OCI-LY1 (cell line): Measurements from ENCODE around the gene PGAP1.

Source experiments
- CTCF ChIP-seq: fragments of 200-600 bp; sonication (generic), shearing (Covaris generic); IDR thresholded peaks from 2 replicates; pipeline ENCODE4 v1.5.1; 2017; ENCODE audit warnings: mild to moderate bottlenecking, antibody characterized with exemption, low read length, moderate library complexity, mixed read lengths
- EZH2 ChIP-seq: fragments of 200-600 bp; sonication (generic), shearing (Covaris generic); IDR thresholded peaks from 2 replicates; pipeline ENCODE4 v1.8.0; 2017; ENCODE audit warnings: borderline replicate concordance, mixed run types, mild to moderate bottlenecking, antibody characterized with exemption, low read length, moderate library complexity, mixed read lengths

DNA sequence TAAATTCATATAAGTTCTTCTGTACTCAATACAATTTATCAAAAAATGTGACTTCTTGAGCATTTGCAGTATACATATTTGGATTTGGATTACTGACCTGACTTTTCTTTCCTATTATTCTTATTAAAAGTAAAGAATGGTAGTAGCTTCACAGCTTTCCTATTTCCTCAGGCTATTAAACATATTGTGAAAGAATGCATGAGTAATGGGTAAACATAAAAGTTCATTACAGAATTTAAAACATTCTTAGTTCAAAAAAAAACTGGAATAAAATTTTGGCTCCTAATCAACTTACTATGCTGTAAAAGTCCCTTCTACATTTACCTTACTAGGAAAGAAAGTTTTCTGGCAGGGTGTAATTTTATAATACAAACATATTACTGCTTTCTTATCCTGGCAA, 90.1 kb downstream of the PGAP1 start:
- no peak for TF ChIP-seq CTCF
- TF ChIP-seq EZH2 = no peak
